Measurements from ENCODE around the gene CLDN24.

CLDN24 gene

DNA sequence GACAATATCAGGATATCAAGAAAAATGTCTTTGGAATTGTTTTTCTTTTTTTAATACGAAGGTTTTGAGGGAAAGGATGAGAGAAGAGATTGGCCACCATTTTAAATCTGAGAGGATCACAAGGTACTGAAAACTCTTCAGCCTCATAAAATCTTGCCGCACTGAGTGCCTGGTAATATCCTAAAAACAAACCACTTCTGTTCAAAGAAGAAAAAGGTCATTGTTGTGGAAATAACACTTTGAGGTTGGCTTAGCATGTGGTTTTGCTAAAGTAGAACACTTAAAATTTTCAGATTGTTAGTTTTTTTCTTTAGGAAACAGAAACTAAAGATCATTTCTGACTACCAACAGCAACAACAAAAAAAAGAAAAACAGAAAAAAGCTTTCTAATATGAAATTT, 1.1 kb downstream of the CLDN24 start:
- DNase-seq (ENCODE audit: low spot score): no peak

DNA sequence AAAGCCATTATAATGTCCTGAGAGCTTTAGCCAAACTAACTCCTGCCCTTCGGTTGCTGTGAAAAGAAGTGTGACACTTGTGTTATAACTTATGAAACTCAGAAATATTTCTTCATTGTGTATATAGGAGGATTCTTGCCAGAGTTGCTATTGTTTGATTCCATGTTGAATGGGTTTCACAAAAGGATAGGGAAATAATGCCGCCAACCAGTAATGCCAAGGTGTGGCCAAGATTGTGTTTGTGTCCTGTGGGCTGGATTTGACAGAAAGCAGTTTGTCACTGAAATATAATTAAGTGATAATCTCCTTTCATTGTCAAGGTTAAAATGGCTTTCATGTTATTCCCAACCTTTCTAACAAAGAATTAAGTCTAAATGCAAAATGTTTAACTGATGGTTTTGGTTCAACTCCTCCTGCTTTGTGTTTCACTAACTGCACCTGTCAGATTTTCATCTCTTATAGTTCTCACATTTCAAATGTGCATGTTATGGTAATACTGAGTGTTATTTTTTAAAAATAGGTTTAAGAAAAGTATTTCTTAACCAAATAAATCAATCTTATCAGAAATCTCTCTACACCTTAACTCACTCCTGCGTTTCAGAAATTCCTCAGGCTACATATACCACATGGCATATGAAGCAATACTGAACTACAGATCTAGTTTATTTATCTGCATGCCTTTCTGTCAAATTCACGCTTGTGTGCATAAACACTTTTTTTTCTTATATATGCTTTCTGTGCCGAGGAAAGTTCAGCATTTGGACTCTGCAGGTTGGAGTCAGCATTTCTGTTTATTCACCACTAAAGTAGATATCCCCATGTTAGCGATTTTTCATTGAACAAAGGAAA, 1.8 kb downstream of the CLDN24 start, which contains the start of gene CLDN22:
Gene CLDN22, minus strand, starts transcription at position 66 of the 849 bp plus-strand sequence. Its CDS starts 58 bp downstream, at position 8.
- DNase-seq (ENCODE audit: low spot score): no peak

- DNase-seq (ENCODE audit: low spot score): no peak
These were observed 3.6 kb downstream of the CLDN24 start for GRCh38 chr4:183318656-183319055.

GRCh38 chr4:183314806-183315205, 7.4 kb downstream of the CLDN24 start:
- DNase-seq (ENCODE audit: low spot score): no peak

DNA sequence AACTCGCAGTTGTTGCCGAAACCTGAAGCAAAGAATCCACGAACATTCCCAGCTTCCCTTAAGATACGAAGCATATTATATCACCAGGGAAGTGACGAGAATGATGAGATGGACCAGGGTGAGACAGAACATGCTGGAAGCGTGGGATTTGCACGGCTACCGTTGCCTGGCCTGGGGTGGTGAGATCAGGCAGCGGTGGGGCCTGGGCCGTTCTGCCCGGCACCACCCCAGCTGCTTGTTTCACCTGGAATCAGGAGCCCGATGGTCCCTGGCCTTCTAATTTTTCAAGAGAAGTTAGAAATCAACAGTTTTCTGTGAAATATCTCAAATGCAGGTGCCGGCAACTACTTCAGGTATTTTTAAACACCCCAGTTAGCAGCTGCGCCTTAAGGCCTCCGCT, 7.9 kb downstream of the CLDN24 start:
- no peak for DNase-seq (ENCODE audit: low spot score)

- no peak for DNase-seq (ENCODE audit: low spot score)
These were observed 9.4 kb downstream of the CLDN24 start for GRCh38 chr4:183312841-183313240.

DNA sequence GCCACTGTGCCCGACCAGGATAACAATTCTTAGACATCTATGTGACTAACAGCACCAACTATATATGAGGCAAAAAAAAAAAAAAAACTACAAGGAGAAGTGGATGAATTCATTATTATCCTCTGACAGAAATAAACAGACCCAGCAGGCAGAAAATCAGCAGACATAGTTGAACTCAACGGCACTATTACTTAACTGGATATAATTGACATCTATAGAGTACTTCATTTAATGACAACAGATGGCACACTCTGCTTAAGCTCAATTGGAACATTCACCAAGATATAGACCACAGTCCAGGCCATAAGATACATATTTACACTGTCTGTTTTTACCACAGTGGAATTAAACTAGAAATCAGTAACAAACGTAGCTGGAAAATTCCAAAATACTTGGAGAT, 15.4 kb downstream of the CLDN24 start:
- DNase-seq (ENCODE audit: low spot score): no peak

GRCh38 chr4:183304538-183304937, 17.7 kb downstream of the CLDN24 start:
- DNase-seq (ENCODE audit: low spot score): no peak

- DNase-seq (ENCODE audit: low spot score): no peak
These were observed 18.2 kb downstream of the CLDN24 start for GRCh38 chr4:183304067-183304466.

DNA sequence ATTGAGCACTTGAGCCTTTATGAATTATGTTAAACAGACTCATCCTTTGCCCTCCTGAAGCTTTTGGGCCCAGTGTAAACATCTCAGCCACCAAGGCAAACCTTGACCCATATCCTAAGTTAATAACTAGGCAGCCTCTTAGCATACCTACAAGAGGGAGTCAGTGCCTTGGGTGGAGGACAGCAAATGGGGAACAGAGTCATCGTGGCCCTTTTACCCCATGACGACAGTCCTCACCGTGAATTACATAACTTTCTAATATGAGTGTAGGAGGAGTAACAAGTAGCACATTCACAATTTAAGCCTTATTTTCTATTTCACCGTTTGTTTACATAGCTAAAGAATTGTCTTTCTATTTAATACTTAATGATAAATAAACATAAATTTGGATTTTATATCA, 18.9 kb downstream of the CLDN24 start:
- no peak for DNase-seq (ENCODE audit: low spot score)

GRCh38 chr4:183300655-183301054, 21.6 kb downstream of the CLDN24 start:
- no peak for DNase-seq (ENCODE audit: low spot score)

GRCh38 chr4:183300070-183300469, 22.2 kb downstream of the CLDN24 start:
- no peak for DNase-seq (ENCODE audit: low spot score)

DNA sequence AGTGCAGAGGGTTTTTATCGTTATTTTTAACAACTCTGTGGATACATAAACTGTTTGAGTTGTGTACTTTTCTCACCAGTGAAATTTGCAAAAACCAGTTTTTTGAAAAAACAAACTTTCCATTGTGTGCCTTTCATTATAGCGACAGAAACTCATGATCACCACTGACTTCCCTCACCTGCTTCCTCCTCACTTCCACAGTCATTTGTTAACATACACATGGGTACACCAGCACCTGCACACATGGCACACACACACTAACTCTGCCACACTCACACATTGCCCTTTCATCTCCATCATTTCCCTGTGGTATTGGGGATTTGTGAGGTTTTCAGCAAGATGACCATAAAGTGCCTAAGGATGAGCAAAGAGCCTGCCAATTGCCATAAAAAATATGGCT, 22.8 kb downstream of the CLDN24 start:
- no peak for DNase-seq (ENCODE audit: low spot score)

DNA sequence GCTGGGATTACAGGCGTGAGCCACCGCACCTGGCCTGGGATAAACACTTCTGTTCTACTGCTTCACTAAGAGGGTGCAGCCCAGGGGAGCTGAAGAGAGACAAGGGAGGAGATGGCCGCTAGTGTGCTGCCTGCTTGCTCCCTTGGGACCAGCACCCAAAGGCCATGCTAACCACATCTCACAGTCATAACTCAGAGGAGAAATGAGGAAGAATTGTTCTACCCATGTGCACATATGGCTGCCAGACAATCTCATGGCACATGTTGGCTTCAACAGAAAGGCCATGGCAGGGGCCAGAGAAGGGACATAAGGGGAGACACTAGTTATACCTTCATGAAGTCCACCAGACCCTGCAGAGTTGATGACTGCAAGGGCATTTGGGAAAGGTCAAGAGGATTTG, 24.6 kb downstream of the CLDN24 start:
- no peak for DNase-seq (ENCODE audit: low spot score)

DNA sequence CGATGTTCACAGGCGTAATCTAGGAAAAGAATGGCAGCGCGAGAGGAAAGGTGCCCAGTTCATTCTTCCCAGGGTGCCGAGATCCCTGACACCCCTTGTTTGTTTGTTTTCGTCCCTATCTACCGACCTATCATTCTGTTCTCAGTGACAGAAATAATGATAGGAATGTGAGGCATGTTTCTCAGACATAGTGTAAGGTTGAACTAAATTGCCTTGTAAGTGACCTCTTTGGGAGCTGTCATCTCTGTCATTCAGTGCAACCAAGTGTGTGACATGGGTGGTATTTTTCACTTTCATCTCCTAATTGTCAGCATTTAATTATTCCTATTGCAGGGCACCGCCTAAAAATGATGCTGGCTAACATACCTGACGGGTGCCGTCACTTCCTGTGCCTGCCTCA, 26.5 kb downstream of the CLDN24 start:
- no peak for DNase-seq (ENCODE audit: low spot score)

GRCh38 chr4:183291070-183291469, 31.2 kb downstream of the CLDN24 start:
- no peak for DNase-seq (ENCODE audit: low spot score)

- peak; percentile 9 for DNase-seq (ENCODE audit: low spot score)
These were observed 32.5 kb downstream of the CLDN24 start for GRCh38 chr4:183289688-183290087.

- DNase-seq (ENCODE audit: low spot score): no peak
These were observed 33.3 kb downstream of the CLDN24 start for GRCh38 chr4:183288955-183289354.

GRCh38 chr4:183287677-183288076, 34.5 kb downstream of the CLDN24 start:
- DNase-seq (ENCODE audit: low spot score): no peak

DNA sequence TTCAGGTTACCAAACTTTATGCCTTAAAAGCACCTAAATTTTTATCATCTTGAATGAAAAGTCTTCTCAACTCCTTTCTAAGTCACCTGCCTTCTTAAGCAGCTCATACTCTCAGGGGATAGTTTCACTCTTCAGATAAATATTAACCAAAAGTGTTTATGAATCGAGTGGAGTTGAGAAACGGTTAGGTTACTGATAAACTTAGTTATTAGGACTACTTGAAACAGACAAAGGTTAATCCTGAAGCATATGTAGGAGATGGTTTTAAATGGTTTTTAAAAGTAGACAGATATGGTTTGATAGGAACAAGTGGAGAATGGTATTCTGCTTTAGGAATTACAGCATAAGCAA, 34.9 kb downstream of the CLDN24 start:
- no peak for DNase-seq (ENCODE audit: low spot score)

DNA sequence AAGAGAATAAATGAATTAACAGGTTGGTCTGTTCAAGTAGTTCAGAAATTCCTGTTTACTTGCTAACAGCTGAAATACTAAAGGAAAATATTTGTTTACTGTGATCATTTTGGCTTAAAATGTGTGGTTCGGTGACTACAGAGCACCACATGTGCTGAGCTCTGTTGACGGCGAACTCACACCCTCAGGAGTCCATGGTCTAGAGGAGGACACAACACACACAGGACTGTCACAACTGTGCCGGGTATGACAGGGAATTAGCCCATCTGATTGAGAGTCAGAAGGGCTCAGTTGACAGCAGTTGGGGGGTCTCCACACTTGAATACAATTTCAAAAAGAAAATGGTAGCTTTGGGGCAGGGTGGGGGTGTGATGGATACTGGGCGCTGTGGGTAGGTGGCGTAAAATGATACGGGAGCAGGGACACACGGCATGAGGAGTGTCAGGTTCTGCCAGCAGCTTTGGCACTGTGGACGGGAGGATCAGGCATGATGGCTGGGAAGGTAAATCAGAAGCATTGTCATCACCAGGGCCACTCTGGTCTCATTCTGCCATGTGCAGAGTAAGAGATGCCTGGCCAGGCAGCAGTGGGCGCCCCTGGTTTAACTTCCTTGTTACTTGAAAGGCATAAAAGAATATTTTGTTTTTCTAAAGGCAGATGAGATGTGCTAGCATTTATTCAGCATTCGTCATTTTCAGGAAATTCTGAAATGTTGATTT, 35.5 kb downstream of the CLDN24 start:
- DNase-seq (ENCODE audit: low spot score): no peak

- no peak for DNase-seq (ENCODE audit: low spot score)
These were observed 36.3 kb downstream of the CLDN24 start for GRCh38 chr4:183285886-183286285.

- DNase-seq (ENCODE audit: low spot score): peak; percentile 66
These were observed 37.3 kb downstream of the CLDN24 start for GRCh38 chr4:183284965-183285364.

All from AG08395 (cell line).